Retinal pigment epithelial cell (primary cell): Measurements from ENCODE around the gene NPAT.

Experiments
- DNase-seq: peaks from one replicate; pipeline ENCODE4 v3.0.0-alpha.2; 2010; ENCODE audit warnings: low read depth
- H3K4me3 ChIP-seq: 2 replicates; pipeline ENCODE4 v1.5.1; 2011; ENCODE audit warnings: mild to moderate bottlenecking, low read length, control low read depth, moderate library complexity
- CTCF ChIP-seq: conservative IDR thresholded peaks from 2 replicates; pipeline ENCODE4 v1.5.1; 2011; ENCODE audit warnings: low read depth, low read length, control low read depth, inconsistent platforms

The NPAT gene

GRCh38 chr11:108206969-108207682 is 15.3 kb downstream of the NPAT start:
- TF ChIP-seq CTCF = no peak
- DNase-seq = no peak
- no peak overlapping the region for H3K4me3 ChIP-seq

GRCh38 chr11:108206171-108206570 is 16.3 kb downstream of the NPAT start:
- no peak overlapping the region for H3K4me3 ChIP-seq
- no peak for DNase-seq
- no peak for TF ChIP-seq CTCF

GRCh38 chr11:108204929-108205499 is 17.4 kb downstream of the NPAT start:
- TF ChIP-seq CTCF = no peak
- DNase-seq = no peak
- no peak overlapping the region for H3K4me3 ChIP-seq

- no peak for TF ChIP-seq CTCF
- no peak for DNase-seq
These were observed 18.1 kb downstream of the NPAT start for GRCh38 chr11:108204376-108204775.

GRCh38 chr11:108203075-108203474 is 19.4 kb downstream of the NPAT start:
- no peak for TF ChIP-seq CTCF
- no peak for DNase-seq

More at GRCh38 chr11:108204376-108204775, 18.1 kb downstream of the NPAT start:
- H3K4me3 ChIP-seq = no peak overlapping the region

GRCh38 chr11:108199446-108200321 is 22.8 kb downstream of the NPAT start:
- no peak overlapping the region for H3K4me3 ChIP-seq
- no peak for TF ChIP-seq CTCF
- DNase-seq = no peak

More at GRCh38 chr11:108203075-108203474, 19.4 kb downstream of the NPAT start:
- H3K4me3 ChIP-seq = no peak overlapping the region
